ENCODE data around the gene PHKB.
A peak's percentile ranks its signal among the peaks of the same experiment; 100 is the strongest.
"Not testable (repeated sequence)": the region's sequence is repeated elsewhere in the genome, so short reads cannot be mapped to it uniquely, and the experiment has no call there.

The PHKB gene

GRCh38 chr16:47553853-47554564 is 92.9 kb downstream of the PHKB start:
- Mint-ChIP-seq H3K4me1 (no peaks in the 10 kb centered on the region), H3K27ac (no peak overlapping the region), H3K9me3 (peaks cover 13% of the 10 kb centered on the region), H3K4me3 (no peak overlapping the region), H3K36me3 (peaks cover 11% of the 10 kb centered on the region)
- DNase-seq (ENCODE audit: low spot score in 2 of 2) = no peak
- no peak for ATAC-seq

GRCh38 chr16:47554587-47554986 is 93.5 kb downstream of the PHKB start:
- not testable (repeated sequence) for H3K4me1 Mint-ChIP-seq; ATAC-seq; H3K4me3 Mint-ChIP-seq; H3K27ac Mint-ChIP-seq; DNase-seq (ENCODE audit: low spot score in 2 of 2)
- Mint-ChIP-seq H3K36me3 (peaks cover 11% of the 10 kb centered on the region), H3K9me3 (peaks cover 13% of the 10 kb centered on the region)

GRCh38 chr16:47561286-47561685 is 100.2 kb downstream of the PHKB start:
- Mint-ChIP-seq H3K4me1 (peaks cover 22% of the 10 kb centered on the region), H3K36me3 (no peaks in the 10 kb centered on the region), H3K27ac (no peak overlapping the region), H3K9me3 (peaks cover 11% of the 10 kb centered on the region), H3K4me3 (no peak overlapping the region)
- DNase-seq (ENCODE audit: low spot score in 2 of 2) (no peak), ATAC-seq (no peak)

GRCh38 chr16:47562366-47562765 is 101.2 kb downstream of the PHKB start:
- H3K36me3 Mint-ChIP-seq = no peaks in the 10 kb centered on the region

GRCh38 chr16:47565454-47565853 is 104.3 kb downstream of the PHKB start:
- H3K9me3 Mint-ChIP-seq = peaks cover 11% of the 10 kb centered on the region
- H3K27ac Mint-ChIP-seq = no peak overlapping the region
- H3K4me1 Mint-ChIP-seq = peaks cover 49% of the 10 kb centered on the region
- ATAC-seq (peak; percentile 53), DNase-seq (ENCODE audit: low spot score in 2 of 2) (no peak)
- no peaks in the 10 kb centered on the region for H3K36me3 Mint-ChIP-seq
- H3K4me3 Mint-ChIP-seq = peak overlapping the region; percentile 47

More at GRCh38 chr16:47562366-47562765, 101.2 kb downstream of the PHKB start:
- DNase-seq (ENCODE audit: low spot score in 2 of 2) = no peak
- Mint-ChIP-seq H3K9me3 (peaks cover 11% of the 10 kb centered on the region), H3K4me1 (peaks cover 28% of the 10 kb centered on the region), H3K27ac (no peak overlapping the region), H3K4me3 (no peak overlapping the region)
- ATAC-seq = no peak

GRCh38 chr16:47567321-47567720 is 106.2 kb downstream of the PHKB start:
- ATAC-seq (no peak), DNase-seq (ENCODE audit: low spot score in 2 of 2) (no peak)
- H3K36me3 Mint-ChIP-seq = no peaks in the 10 kb centered on the region
- no peak overlapping the region for H3K27ac Mint-ChIP-seq
- H3K4me3 Mint-ChIP-seq = no peak overlapping the region
- peaks cover 61% of the 10 kb centered on the region for H3K4me1 Mint-ChIP-seq
- H3K9me3 Mint-ChIP-seq = peaks cover 11% of the 10 kb centered on the region

- peaks cover 8% of the 10 kb centered on the region for H3K9me3 Mint-ChIP-seq
- no peak for ATAC-seq
- H3K4me1 Mint-ChIP-seq = peaks cover 72% of the 10 kb centered on the region
- H3K4me3 Mint-ChIP-seq = peak overlapping the region; percentile 30
- no peak for DNase-seq (ENCODE audit: low spot score in 2 of 2)
- no peaks in the 10 kb centered on the region for H3K36me3 Mint-ChIP-seq
- H3K27ac Mint-ChIP-seq = peak overlapping the region; percentile 41
Measured at GRCh38 chr16:47568351-47568750, 107.2 kb downstream of the PHKB start.

GRCh38 chr16:47571049-47571448 is 109.9 kb downstream of the PHKB start:
- Mint-ChIP-seq H3K36me3 (no peaks in the 10 kb centered on the region), H3K4me3 (no peak overlapping the region), H3K4me1 (peaks cover 69% of the 10 kb centered on the region), H3K9me3 (peaks cover under 1% of the 10 kb centered on the region), H3K27ac (no peak overlapping the region)
- DNase-seq (ENCODE audit: low spot score in 2 of 2) (no peak), ATAC-seq (no peak)

GRCh38 chr16:47571711-47572110 is 110.6 kb downstream of the PHKB start:
- DNase-seq (ENCODE audit: low spot score in 2 of 2) = no peak
- H3K9me3 Mint-ChIP-seq = no peaks in the 10 kb centered on the region
- no peak overlapping the region for H3K27ac Mint-ChIP-seq
- H3K36me3 Mint-ChIP-seq = no peaks in the 10 kb centered on the region
- peaks cover 66% of the 10 kb centered on the region for H3K4me1 Mint-ChIP-seq
- ATAC-seq = no peak
- no peak overlapping the region for H3K4me3 Mint-ChIP-seq

GRCh38 chr16:47574091-47575054 is 113.2 kb downstream of the PHKB start:
- no peaks in the 10 kb centered on the region for H3K36me3 Mint-ChIP-seq
- H3K9me3 Mint-ChIP-seq = no peaks in the 10 kb centered on the region
- peaks cover 63% of the 10 kb centered on the region for H3K4me1 Mint-ChIP-seq
- ATAC-seq = peak; percentile 93
- H3K27ac Mint-ChIP-seq = peak overlapping the region; percentile 49
- H3K4me3 Mint-ChIP-seq = peak overlapping the region; percentile 16
- no peak for DNase-seq (ENCODE audit: low spot score in 2 of 2)

- Mint-ChIP-seq H3K36me3 (no peaks in the 10 kb centered on the region), H3K27ac (no peak overlapping the region), H3K9me3 (no peaks in the 10 kb centered on the region), H3K4me3 (no peak overlapping the region), H3K4me1 (peaks cover 53% of the 10 kb centered on the region)
- ATAC-seq (no peak), DNase-seq (ENCODE audit: low spot score in 2 of 2) (no peak)
Measured at GRCh38 chr16:47577029-47577428, 115.9 kb downstream of the PHKB start.

GRCh38 chr16:47578033-47578432 is 116.9 kb downstream of the PHKB start:
- ATAC-seq (no peak), DNase-seq (ENCODE audit: low spot score in 2 of 2) (no peak)
- peaks cover 43% of the 10 kb centered on the region for H3K4me1 Mint-ChIP-seq
- no peak overlapping the region for H3K4me3 Mint-ChIP-seq
- H3K9me3 Mint-ChIP-seq = no peaks in the 10 kb centered on the region
- no peaks in the 10 kb centered on the region for H3K36me3 Mint-ChIP-seq
- H3K27ac Mint-ChIP-seq = no peak overlapping the region

GRCh38 chr16:47578573-47578972 is 117.4 kb downstream of the PHKB start:
- Mint-ChIP-seq H3K36me3 (no peaks in the 10 kb centered on the region), H3K9me3 (no peaks in the 10 kb centered on the region), H3K4me3 (no peak overlapping the region), H3K4me1 (peaks cover 37% of the 10 kb centered on the region), H3K27ac (no peak overlapping the region)
- ATAC-seq (no peak), DNase-seq (ENCODE audit: low spot score in 2 of 2) (no peak)

GRCh38 chr16:47581114-47581513 is 120.0 kb downstream of the PHKB start:
- H3K4me3 Mint-ChIP-seq = no peak overlapping the region
- H3K4me1 Mint-ChIP-seq = peaks cover 23% of the 10 kb centered on the region
- no peaks in the 10 kb centered on the region for H3K36me3 Mint-ChIP-seq
- H3K9me3 Mint-ChIP-seq = no peaks in the 10 kb centered on the region
- ATAC-seq (no peak), DNase-seq (ENCODE audit: low spot score in 2 of 2) (no peak)
- H3K27ac Mint-ChIP-seq = no peak overlapping the region

GRCh38 chr16:47584464-47585225 is 123.5 kb downstream of the PHKB start:
- Mint-ChIP-seq H3K27ac (no peak overlapping the region), H3K9me3 (no peaks in the 10 kb centered on the region), H3K4me1 (no peaks in the 10 kb centered on the region), H3K4me3 (no peak overlapping the region), H3K36me3 (no peaks in the 10 kb centered on the region)
- DNase-seq (ENCODE audit: low spot score in 2 of 2) = no peak
- ATAC-seq = no peak
